Body of pancreas (tissue), 4 donors: ENCODE measurements around the gene IFNAR1. TPM values are rescaled to one million over a fixed set of nuclear protein-coding genes. Genes with fewer than 3 reads are reported as not detected.

ENCODE experiments used
- ATAC-seq: fragments of 150-250 bp; one replicate; pipeline ENCODE4 v1.9.1; 2016
- DNase-seq, 4 donors: peaks; one replicate each; pipeline ENCODE4 v3.0.0-alpha.2; 2019
- H3K27ac ChIP-seq, 4 donors: fragments of 200-600 bp; sonication (generic); 1 replicate in 3 of 4; 2 replicates in 1 of 4; pipeline versions ENCODE4 v1.5.1 to v1.6.1; 2016 to 2019; ENCODE audit warnings: mild to moderate bottlenecking in 1 of 4, mixed read lengths in 1 of 4, moderate library complexity in 1 of 4
- H3K27me3 ChIP-seq, 2 donors: fragments of 200-600 bp; sonication (generic); one replicate each; pipeline ENCODE4 v1.6.0; 2016; ENCODE audit warnings: mild to moderate bottlenecking in 1 of 2
- H3K36me3 ChIP-seq, 2 donors: fragments of 200-600 bp; sonication (generic); replicated peaks in 1 of 2; 2 replicates each; pipeline ENCODE4 v1.5.1; 2016; ENCODE audit warnings: low read depth in 2 of 2; ENCODE audit not compliant: insufficient read depth in 1 of 2
- H3K4me1 ChIP-seq: fragments of 200-600 bp; sonication (generic); one replicate; pipeline ENCODE4 v1.6.0; 2016
- H3K4me3 ChIP-seq, 2 donors: fragments of 200-600 bp; sonication (generic); 1 replicate in 1 of 2; 2 replicates in 1 of 2; pipeline ENCODE4 v1.5.1; 2016 to 2019
- H3K9me3 ChIP-seq, 3 donors: fragments of 200-600 bp; sonication (generic); 1 replicate in 2 of 3; 2 replicates in 1 of 3; pipeline ENCODE4 v1.5.1; 2016
- CTCF ChIP-seq, 7 experiments: fragments of 450-650 bp in 4 of 7; fragments of 200-600 bp in 3 of 7; sonication (generic) in 3 of 7; IDR thresholded peaks; one replicate each; pipeline ENCODE4 v1.5.1; 2016 to 2019; ENCODE audit warnings: antibody characterized with exemption in 7 of 7
- POLR2A ChIP-seq, 3 donors: fragments of 450-650 bp; IDR thresholded peaks; one replicate each; pipeline ENCODE4 v1.6.1; 2016; ENCODE audit warnings: antibody characterized with exemption in 3 of 3, mild to moderate bottlenecking in 2 of 3
- WGBS, 2 donors: methylation state at CpG; one replicate each; pipeline ENCODE4 v1.1.5; 2017; 5-methylcytosine and 5-hydroxymethylcytosine counted together
- intact Hi-C: fragments of 100-400 bp; cut with DNase I; formaldehyde crosslinking; loops from one replicate; pipeline ENCODE4 v1.15.1; 2023
- total RNA-seq, 2 donors: library from RNA; depleted of rRNA; stranded (reverse); fragments of >200 nt; gene quantifications; one replicate each; pipeline ENCODE4 v1.1.0, GENCODE V29; 2016

The IFNAR1 gene
- total RNA-seq, 2 donors from 2014 or later, result 14.2 to 17.9 TPM

- peak overlapping the region; percentile 42 to 95 for H3K4me3 ChIP-seq
- peak overlapping the region; percentile 81 to 90 (median 88) for H3K27ac ChIP-seq
- intact Hi-C loops, result no loop called here
- peaks cover 21% of the 10 kb centered on the region for H3K4me1 ChIP-seq
- ATAC-seq (peak; percentile 64), DNase-seq (peak; percentile 55 to 62 (median 60))
- no peaks in the 10 kb centered on the region for H3K27me3 ChIP-seq
- WGBS, 2 donors, result 4 to 7% methylated on average over 14 to 39 of the region's 47 CpGs
- TF ChIP-seq CTCF (IDR thresholded peaks at IDR 0.05) (no peak), POLR2A (IDR thresholded peaks at IDR 0.05) (peak in 2 of 3 donors; percentile 55 to 63)
- no peaks in the 10 kb centered on the region for H3K9me3 ChIP-seq
- H3K36me3 ChIP-seq, result no peaks in the 10 kb centered on the region
Measured at GRCh38 chr21:33403786-33404585, 79.2 kb downstream of the IFNAR1 start.

GRCh38 chr21:33406493-33406892 is 81.7 kb downstream of the IFNAR1 start:
- TF ChIP-seq CTCF (IDR thresholded peaks at IDR 0.05), result no peak
- TF ChIP-seq POLR2A (IDR thresholded peaks at IDR 0.05), result no peak
- no peak overlapping the region for H3K27ac ChIP-seq
- no peaks in the 10 kb centered on the region for H3K36me3 ChIP-seq
- no peak overlapping the region for H3K4me3 ChIP-seq
- DNase-seq (no peak), ATAC-seq (no peak)
- intact Hi-C loops, result no loop called here
- H3K4me1 ChIP-seq, result peaks cover 29% of the 10 kb centered on the region
- WGBS, 2 donors, result 67 to 74% methylated on average over 5 of the region's 5 CpGs
- no peaks in the 10 kb centered on the region for H3K9me3 ChIP-seq
- no peaks in the 10 kb centered on the region for H3K27me3 ChIP-seq

Other genes starting within 250 kb of the IFNAR1 start
- 10 to 100 TPM; 12.2 to 12.9 TPM for gene IFNAR2, start 95.0 kb upstream of the IFNAR1 start, total RNA-seq
- 10 to 100 TPM in 1 of 2 donors, 1 to 10 TPM in 1; 6.6 to 27.0 TPM for gene IL10RB, start 58.6 kb upstream of the IFNAR1 start, total RNA-seq
- gene IFNGR2, start 78.4 kb downstream of the IFNAR1 start, total RNA-seq, result 10 to 100 TPM; 30.4 to 32.3 TPM
- gene TMEM50B, start 155.0 kb downstream of the IFNAR1 start, total RNA-seq, result 10 to 100 TPM; 49.8 to 50.4 TPM
- gene DNAJC28, start 166.7 kb downstream of the IFNAR1 start, total RNA-seq, result 1 to 10 TPM; 1.3 to 2.3 TPM
- gene GART, start 217.1 kb downstream of the IFNAR1 start, total RNA-seq, result 10 to 100 TPM; 36.3 to 62.0 TPM
- 100 to 1,000 TPM; 118 to 235 TPM for gene SON, start 218.1 kb downstream of the IFNAR1 start, total RNA-seq